CD4-positive, alpha-beta T cell treated with Interleukin-2 at 100 ng/mL for 4 hours (primary cell): ENCODE data around the gene PLAAT2.
A peak's percentile ranks its signal among the peaks of the same experiment; 100 is the strongest.

Experiments
- DNase-seq: peaks from one replicate; pipeline ENCODE4 v3.0.0-alpha.2; 2020; ENCODE audit warnings: low spot score

PLAAT2 gene

DNA sequence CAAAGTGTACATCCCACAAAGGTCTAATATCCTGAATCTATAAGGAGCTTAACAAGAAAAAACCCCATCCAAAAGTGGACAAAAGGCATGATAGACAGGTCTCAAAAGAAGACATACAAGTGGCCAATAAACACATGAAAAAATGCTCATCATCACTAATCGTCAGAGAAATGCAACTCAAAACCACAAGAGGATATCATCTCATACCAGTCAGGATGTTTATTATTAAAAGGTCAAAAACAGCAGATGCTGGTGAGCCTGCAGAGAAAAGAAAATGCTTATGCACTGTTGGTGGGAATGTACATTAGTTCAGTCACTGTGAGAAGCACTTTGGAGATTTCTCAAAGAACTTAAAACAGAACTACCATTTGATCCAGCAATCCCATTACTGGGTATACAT lies 44.6 kb downstream of the PLAAT2 start:
- peak; percentile 42 for DNase-seq

DNA sequence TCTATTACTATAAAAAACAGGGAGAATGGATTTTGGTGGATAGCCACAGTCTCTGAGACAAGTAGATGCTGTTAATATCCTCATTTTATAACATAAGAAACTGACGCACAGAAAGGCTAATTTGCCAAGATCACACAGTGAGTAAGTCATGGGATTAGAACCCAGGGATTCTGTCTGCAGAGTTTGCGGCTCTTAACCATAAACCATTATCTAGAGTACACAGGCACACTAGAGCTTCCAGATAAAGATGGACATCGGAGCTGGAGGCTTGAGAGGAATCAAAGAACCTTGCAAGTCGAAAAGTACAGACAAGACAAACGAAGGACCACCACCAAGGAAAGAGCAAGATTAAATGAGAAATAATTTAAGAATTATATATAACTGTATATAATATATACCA lies 46.0 kb downstream of the PLAAT2 start:
- no peak for DNase-seq

DNA sequence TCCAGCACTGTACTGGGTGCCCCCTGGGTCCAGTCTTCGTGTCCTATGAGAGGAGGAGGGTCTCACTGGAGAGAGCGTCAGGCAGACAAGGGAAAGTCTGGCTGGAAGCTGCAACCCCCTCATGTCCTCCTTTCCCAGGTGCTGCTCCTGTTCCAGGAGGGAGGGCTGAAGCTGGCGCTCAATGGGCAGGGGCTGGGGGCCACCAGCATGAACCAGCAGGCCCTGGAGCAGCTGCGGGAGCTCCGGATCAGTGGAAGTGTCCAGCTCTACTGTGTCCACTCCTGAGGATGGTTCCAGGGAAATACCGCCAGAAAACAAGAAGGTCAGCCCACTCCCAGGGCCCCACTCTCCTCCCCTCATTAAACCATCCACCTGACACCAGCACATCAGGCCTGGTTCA lies 47.1 kb downstream of the PLAAT2 start:
- DNase-seq: no peak

DNA sequence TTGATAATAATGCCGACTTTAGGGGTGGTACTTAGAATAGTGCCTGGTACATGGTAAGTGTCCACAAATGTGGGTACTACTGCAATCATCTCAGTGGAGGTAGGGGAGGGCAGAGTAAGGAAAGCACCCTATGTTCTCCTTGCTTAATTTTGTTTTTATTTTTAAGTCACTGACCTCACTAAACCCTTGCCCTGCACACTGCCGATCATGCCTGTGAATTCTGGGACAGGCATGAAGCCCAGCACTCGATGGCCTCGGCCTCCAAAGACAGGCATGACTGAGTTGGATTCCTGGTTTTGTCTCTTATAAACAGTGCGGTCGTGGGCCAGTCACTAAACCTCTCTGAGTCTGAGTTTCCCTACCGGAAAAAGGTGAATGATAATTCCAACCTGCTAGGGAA lies 50.4 kb downstream of the PLAAT2 start:
- no peak for DNase-seq

DNA sequence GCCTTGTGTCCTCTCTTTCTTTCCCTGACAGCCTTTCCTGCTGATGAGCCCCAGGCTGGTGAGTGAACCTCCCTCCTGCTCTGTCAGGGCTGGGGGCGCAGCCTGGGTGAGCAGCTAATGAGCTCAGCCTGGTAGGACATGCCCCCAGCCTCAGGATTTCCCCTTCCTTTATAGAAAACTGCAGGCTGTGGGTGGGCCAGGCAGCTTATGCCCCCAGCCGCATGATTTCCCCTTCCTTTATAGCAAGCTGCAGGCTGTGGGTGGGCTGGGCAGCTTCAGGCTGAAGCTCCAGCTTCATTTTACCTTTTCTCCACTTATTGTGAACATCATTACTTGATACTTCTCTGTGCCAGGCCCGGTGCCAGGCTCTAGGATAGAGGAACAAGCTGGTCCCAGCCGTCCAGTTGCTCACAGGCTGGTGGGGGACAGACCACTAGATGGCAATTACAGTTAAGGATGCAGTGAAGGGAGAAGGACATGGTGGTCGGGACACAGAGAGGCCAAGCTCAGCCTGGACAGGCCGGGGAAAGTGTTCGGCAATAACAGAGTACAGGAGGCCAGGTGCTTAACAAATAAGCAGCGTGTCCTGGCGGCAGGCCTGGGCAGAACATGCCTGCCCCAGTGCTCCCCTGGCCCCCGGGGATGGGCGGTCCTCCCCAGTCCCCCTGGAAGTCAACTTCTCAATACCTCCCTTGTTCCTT lies 52.0 kb downstream of the PLAAT2 start:
- DNase-seq: no peak

DNA sequence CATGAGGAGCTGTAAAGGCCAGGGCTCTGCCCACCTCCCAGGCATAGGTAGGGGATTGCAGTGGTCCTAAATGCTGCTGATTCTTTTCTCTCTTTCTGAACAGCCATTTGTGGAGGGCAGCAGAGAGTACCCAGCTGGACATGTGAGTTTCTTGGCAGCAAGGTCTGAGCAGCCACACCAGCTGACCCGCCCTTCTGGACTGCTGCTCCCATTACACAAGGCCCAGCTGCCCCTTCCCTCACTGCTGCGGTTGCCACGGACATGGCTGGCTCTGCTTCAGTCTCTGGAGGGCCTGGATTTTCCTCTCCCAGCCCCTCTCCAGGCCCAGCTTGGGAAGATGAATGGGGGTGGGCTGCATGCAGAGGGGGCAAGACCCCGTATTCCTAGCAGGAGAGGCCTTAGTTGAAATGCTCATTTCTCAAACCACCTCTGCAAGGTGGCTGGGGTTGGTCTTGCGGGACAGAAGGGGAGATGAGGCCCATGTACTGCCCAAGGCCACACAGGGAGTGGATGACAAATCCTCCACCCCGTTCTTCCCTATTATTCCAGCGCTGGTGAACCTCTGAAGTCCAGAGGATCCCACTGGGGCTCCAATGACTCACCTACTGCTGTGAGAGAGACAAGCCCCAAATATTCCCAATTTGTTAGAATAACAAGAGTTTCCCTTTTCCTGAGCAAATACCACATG lies 52.7 kb downstream of the PLAAT2 start:
- no peak for DNase-seq

DNA sequence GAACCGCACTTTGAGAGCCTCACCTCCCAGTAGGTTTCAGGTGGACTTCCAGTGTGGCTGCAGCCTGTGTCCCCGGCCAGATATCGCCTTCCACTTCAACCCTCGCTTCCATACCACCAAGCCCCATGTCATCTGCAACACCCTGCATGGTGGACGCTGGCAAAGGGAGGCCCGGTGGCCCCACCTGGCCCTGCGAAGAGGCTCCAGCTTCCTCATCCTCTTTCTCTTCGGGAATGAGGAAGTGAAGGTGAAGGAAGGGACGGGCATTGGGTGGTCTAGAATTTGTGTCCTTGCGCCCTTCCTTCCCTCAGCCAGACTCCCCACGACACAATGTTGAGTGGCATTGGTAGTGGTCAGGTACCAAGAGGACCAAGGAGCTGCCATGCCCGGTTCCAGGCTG lies 54.4 kb downstream of the PLAAT2 start:
- DNase-seq: no peak

DNA sequence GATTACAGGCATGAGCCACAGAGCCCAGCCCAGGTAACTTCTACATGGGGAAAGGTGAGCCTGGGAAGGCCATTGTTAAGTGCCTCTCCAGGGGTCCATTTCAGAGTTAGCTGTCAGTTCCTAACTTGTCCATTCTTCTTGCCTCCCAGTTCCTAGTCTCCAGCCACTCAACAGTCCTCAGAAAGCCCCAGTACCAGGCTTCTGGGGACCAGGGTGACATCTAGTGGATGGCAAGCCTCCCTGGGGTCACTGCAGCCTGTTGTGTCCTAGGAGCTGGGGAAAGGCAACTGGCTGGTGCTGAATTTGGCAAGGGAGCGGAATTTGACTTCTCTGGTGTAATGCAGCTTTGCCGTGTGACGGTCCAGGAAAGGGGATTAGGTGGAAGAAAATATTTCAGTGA lies 55.2 kb downstream of the PLAAT2 start:
- no peak for DNase-seq

DNA sequence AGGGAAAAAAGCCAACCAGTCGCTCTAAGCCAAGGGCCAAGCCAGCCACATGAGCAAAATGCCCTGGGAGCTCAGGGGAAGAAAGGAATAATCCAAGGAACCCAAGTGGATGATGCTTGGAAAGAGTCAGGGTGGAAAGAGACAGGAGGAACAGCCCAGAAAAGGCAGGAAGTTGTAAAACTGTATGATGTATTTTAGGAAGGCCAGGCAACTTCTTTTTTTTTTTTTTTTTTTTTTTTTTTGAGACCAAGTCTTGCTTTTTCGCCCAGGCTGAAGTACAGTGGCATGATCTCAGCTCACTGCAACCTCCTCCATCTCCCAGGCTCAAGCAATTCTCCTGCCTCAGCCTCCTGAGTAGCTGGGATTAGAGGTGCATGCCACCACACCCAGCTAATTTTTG lies 55.7 kb downstream of the PLAAT2 start:
- no peak for DNase-seq

DNA sequence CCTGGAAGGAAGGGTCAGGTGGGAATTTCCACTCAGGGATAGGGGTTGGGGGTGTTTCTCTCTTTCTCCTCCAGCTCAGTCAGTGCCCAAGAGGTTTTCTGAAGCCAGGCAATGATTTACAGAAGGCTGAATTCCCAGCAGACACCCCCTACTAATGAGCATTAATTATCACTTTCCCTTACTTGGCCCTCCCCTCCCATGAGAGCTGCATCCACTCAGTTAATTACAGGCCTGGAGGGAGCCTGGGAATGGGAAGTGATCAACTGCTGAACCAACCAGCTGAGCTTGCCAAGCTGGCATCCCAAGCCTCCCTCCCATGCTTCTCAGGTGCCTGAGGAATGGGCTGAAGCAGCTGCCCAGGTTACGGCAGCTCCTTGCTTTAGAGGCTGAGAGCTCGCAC lies 56.3 kb downstream of the PLAAT2 start:
- DNase-seq: no peak

DNA sequence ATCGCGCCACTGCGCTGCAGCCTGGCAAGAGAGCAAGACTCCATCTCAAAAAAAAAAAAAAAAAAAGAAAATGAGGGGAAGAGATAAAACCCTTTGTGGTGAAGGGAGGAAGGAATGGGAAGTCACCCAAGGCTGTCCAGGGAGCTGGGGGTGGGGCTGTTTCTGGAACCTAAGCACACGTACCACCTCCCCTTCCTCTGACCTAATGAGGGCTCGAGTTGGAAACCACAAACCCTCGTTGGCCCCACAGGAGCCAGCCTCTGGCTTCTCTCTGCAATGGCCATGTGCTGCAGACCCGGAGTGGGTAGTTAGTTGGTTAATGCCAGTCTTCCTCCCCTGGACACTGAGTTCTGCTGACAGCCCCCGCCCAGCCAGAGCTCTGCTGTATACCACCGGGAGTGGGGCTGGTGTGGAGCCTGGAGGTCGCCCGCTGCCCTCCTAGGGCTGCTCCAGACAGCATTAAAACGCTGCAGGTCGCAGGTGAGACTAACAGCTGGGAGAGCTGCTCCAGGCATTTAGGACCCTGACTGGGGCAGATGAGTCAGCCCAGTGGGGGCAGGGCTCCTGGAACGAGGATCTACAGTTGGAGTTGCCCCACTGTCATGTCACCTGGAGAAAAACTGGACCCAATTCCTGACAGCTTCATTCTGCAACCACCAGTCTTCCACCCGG lies 57.2 kb downstream of the PLAAT2 start, which contains the start of gene LGALS12:
Gene LGALS12, plus strand, starts transcription at position 228 of the 672 bp plus-strand sequence. Its CDS starts 375 bp downstream, at position 603.
- no peak for DNase-seq

DNA sequence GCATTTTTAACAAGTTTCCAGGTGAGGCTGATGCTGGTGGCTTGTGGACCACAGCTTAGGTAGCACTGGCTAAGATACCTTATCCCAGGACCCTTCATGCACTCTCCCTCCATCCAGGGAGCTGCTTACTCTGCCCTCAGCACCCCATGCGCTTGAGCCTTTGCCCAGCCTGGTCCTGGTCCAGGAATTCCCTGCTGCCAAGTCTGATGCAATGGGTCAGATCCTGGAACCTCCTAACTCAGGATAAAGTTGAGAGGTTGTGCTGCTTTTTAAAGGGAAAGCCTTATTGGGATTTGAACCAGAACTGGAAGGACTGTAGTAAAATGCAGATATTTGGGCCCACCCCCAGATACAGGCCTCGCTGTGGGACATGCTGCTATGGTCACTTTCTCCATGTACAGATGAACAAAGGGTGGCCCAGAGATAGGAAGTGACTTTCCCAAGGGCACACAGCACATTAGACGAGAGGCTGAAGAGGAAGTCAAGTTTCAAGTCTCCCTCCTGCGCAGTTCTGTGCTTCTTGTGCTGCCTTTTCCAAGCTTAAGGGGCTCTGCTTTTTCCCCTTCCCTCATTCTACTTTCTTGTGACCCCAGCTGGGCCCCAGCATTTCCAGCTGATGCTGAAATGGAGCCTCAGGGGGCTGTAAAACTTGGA lies 58.1 kb downstream of the PLAAT2 start:
- no peak for DNase-seq

DNA sequence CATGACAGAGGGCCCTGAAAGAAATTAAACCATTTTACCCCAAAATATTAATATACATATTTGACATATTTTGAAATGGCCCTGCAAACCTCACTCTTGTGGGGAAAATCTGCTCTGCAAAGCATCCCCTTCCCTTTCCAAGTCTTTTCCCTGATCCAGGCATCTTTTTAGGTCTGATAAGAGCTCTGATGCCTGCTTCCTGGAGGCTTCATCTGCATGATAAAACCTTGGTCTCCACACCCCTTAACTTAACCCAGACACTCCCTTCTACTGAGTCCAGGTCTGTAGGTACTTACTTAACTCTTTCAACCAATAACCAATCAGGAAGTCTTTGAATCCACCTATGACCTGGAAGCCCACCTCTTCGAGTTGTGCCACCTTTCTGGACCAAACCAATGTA lies 59.1 kb downstream of the PLAAT2 start:
- no peak for DNase-seq

DNA sequence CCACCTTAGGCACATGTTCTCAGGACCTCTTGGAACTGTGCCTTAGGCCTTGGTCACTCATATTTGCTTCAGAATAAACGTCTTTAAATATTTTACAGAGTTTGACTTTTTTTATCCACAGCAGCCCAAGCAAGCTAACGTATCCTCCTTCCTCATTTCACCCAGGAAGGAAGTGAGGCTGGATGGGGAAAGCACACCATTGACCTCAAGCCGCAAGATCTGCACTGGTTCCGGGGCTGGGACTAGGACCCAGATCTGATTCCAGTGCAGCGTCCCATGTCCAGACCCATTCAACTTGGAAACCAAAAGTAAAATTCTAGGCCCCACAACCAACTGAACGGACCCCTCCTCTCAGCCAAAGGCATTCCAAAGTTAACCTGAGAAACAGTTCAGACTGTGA lies 59.7 kb downstream of the PLAAT2 start:
- DNase-seq: no peak
